22Rv1 (cell line): Measurements from ENCODE around the gene SOX5.

Experiments
- H3K27ac ChIP-seq: fragments of 450-650 bp; 2 replicates; pipeline ENCODE4 v1.5.1; 2017
- ZFX ChIP-seq: fragments of 450-650 bp; IDR thresholded peaks from 2 replicates; pipeline ENCODE4 v1.6.1; 2017; ENCODE audit warnings: antibody characterized with exemption, borderline replicate concordance
- TF ChIP-seq, protein P1 (sequence below): fragments of 450-650 bp; IDR thresholded peaks from 2 replicates; pipeline ENCODE4 v1.5.1; 2017; ENCODE audit warnings: mild to moderate bottlenecking

SOX5 gene

DNA sequence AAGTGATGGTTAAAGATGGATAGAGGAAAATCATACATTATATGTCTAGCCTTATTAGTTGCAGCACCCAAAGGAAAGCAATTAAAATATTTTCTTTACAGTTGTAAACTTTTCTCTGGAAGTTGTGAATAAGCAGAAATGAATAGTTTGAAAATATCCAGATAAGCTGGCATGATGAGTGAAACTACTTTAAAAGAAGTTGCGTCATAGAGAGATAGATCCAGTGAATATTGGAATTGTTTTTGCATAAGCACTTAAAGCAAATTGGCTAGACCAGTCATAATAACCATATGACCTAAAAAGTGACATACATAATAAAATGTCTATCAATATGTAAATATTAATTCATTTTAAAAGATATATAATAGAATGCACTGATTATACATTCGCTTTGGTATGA is 132.1 kb downstream of the SOX5 start:
- no peak overlapping the region for H3K27ac ChIP-seq
- no peak for TF ChIP-seq ZFX
- TF ChIP-seq, protein P1, sequence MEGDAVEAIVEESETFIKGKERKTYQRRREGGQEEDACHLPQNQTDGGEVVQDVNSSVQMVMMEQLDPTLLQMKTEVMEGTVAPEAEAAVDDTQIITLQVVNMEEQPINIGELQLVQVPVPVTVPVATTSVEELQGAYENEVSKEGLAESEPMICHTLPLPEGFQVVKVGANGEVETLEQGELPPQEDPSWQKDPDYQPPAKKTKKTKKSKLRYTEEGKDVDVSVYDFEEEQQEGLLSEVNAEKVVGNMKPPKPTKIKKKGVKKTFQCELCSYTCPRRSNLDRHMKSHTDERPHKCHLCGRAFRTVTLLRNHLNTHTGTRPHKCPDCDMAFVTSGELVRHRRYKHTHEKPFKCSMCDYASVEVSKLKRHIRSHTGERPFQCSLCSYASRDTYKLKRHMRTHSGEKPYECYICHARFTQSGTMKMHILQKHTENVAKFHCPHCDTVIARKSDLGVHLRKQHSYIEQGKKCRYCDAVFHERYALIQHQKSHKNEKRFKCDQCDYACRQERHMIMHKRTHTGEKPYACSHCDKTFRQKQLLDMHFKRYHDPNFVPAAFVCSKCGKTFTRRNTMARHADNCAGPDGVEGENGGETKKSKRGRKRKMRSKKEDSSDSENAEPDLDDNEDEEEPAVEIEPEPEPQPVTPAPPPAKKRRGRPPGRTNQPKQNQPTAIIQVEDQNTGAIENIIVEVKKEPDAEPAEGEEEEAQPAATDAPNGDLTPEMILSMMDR: no peak

DNA sequence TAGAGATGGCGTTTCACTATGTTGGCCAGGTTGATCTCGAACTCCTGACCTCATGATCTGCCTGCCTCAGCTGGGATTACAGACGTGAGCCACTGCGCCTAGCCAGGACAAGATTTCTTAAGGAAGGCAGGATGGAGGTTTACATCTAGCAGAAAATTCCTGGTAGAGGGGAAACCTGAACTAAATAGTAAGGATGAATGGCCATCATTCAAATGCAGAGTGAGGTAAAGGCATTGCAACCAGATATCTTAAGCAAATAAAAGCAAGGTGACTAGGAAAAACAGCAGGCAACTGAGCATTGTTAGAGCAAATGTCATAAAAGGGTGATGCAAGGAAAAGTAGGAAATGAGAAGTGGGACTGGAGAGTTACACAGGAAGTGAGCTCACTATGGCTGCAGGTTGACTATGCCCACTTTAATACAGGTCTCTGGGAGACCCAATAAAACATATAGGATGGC is 133.0 kb downstream of the SOX5 start:
- no peak overlapping the region for H3K27ac ChIP-seq
- TF ChIP-seq, protein P1: no peak
- TF ChIP-seq ZFX: no peak

DNA sequence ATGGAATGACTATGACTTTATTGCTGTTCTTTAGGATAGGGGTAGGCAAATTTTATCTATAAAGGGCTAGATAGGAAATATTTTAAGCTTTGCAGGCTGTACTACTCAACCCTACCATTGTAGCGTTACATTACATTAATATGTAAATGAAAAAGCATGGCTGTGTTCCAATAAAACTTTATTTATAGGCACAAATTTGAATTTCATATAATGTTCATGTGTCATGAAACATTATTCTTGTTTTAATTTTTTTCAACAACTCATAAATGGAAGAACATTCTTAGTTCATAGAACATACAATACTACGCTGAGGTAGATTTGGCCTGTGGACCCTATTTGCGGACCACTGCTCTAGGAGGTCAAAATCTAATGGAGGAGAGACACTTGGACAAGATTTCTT is 133.7 kb downstream of the SOX5 start:
- no peak for TF ChIP-seq ZFX
- TF ChIP-seq, protein P1: no peak
- H3K27ac ChIP-seq: no peak overlapping the region

DNA sequence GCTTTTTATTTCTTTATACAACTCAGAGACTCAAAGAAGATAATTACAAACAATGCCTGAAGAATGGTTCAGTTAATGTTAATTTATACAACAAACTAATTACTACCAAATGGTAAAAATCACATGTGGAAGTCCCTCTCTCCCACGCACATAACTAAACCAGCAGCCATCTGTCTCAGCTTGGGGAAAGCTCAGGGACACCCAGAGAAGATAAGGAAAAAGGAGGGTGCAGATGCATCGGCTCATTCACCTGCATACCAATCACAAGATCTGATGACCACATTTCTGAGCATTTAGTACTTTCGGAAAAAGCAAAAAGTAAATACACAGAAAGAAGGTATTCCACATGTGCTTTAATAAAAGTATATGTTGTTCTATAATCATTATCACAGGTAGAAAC is 136.3 kb downstream of the SOX5 start:
- TF ChIP-seq ZFX: no peak
- TF ChIP-seq, protein P1: no peak
- no peak overlapping the region for H3K27ac ChIP-seq

DNA sequence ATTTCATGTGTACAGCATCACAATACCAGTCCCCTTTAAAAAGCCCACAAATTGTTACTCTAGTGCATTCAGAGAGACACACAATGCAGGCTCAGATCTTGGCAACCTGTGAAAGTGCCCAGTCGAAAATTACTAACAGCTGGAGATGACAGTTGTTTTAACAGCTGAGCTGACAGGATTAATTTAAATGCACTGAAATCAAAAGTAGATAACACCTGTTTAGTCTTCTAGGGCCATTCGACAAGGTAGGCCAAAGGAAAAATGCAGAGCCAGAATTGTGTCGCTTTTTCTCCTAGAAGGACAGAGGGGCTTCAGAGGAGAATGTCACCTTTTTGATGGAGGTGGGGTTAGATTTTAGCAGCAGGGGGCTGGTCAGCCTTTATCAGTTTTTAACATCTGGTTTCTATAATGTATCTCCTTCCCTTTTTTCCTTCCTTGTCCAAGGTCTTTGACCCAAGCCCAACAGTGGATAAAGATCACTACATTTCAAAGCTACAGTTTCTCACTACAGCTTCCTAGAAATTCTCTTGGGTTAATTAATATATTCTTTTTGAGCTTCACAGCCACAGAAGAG is 139.1 kb downstream of the SOX5 start:
- no peak overlapping the region for H3K27ac ChIP-seq
- no peak for TF ChIP-seq ZFX
- TF ChIP-seq, protein P1: no peak

DNA sequence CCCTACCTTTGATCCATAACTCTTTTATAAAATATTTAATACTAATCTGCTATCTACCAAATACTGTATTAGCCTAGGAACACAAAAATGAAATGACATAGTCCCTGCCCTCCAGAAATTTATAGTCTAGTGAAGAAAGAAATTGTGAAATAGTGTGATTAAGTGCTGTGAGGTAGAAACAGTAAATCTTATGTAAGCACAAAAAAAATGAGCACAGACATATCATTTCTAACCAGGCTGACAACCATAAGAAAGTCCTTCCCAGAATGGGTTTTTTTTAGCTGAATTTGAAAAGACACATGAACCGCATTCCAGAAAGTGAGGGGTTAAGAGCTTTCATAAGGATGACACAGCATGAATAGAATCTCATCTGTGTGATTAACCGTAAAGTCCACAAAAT is 145.9 kb downstream of the SOX5 start:
- H3K27ac ChIP-seq: no peak overlapping the region
- TF ChIP-seq ZFX: no peak
- TF ChIP-seq, protein P1: no peak

DNA sequence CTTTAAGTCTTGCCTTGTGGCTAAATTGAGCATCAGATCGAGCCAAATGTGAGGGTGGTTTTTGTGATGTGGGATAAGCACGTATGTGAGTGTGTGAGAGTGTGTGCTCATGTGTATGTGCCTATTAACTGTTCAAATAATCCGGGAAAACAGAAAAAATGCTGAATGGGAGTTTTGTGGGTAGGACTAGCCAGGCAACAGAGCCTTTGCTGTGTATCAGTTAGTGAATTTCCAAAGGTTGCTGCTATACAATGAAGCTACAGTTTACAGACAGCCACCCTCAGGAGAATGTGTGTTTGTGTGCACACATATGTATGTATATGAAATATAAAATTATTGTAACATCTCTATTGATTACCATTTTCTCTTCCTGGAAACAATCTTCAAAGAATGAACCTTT is 154.0 kb downstream of the SOX5 start:
- TF ChIP-seq, protein P1: no peak
- TF ChIP-seq ZFX: no peak
- no peak overlapping the region for H3K27ac ChIP-seq
